ENCODE results near the gene PLPP3. TPM values are rescaled to one million over a fixed set of nuclear protein-coding genes. Genes with fewer than 3 reads are reported as not detected.
A peak's percentile ranks its signal among the peaks of the same experiment; 100 is the strongest.

The PLPP3 gene
- total and polyA plus RNA-seq, 9 of the 15 experiments (the other 6 are each of a cell fraction or from before 2014, with no cell fraction given) = 0.07 to 0.54 (median 0.20) TPM

DNA sequence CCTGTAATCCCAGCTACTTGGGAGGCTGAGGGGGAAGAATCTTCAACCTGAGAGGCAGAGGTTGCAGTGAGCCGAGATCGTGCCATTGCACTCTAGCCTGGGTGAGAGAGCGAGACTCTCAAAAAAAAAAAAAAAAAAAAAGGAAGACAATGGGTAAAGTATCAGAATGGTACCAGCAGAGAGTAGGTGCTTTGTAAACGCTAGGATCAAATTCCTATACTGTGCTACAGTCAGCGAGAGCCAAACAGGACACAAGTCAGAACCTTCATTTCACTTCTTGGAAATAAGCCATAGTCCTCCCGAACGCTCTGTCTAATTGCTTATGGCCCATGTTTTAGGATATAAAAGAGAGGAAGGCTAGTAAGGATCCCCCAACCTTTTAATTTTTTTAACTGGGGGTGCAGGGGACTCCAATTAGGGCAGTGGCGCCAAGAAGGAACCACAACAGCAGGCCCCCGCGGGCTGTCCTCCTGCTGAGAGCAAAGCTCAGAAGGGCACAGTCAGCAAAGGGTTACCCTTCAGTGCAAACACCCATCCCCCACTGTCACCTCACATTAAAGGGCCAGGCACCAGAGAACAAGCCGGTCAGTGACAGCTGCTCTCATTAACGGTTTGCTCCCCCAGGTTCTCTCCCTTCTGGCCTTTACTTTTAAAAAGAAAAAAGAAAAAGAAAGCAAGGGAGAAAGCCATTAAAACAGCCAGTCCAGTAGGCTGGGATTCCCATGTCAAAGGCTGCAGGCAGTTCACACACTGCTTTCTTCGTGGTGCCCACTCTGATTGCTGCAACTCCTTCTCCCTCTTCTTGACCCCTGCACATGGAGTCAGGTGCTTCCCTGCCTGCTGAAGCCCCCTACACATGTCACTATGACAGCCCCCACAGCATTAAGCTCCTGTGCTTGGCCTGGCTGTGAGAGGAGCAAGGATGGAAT, 69.4 kb downstream of the PLPP3 start (continued):
- TF ChIP-seq, protein P1, sequence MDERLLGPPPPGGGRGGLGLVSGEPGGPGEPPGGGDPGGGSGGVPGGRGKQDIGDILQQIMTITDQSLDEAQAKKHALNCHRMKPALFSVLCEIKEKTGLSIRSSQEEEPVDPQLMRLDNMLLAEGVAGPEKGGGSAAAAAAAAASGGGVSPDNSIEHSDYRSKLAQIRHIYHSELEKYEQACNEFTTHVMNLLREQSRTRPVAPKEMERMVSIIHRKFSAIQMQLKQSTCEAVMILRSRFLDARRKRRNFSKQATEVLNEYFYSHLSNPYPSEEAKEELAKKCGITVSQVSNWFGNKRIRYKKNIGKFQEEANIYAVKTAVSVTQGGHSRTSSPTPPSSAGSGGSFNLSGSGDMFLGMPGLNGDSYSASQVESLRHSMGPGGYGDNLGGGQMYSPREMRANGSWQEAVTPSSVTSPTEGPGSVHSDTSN (CRISPR knock-in tag; IDR thresholded peaks at IDR 0.05; ENCODE audit: low read depth) = no peak
- TF ChIP-seq, protein P1 (tag; conservative IDR thresholded peaks at IDR 0.05; ENCODE audit: low read depth) = 0 out of 2 replicates have a peak, but pooled peaks have one; percentile 25
- peak; percentile 12 for TF ChIP-seq MEIS2 (IDR thresholded peaks at IDR 0.05; ENCODE audit: partially characterized antibody)
- TF ChIP-seq, protein P2, sequence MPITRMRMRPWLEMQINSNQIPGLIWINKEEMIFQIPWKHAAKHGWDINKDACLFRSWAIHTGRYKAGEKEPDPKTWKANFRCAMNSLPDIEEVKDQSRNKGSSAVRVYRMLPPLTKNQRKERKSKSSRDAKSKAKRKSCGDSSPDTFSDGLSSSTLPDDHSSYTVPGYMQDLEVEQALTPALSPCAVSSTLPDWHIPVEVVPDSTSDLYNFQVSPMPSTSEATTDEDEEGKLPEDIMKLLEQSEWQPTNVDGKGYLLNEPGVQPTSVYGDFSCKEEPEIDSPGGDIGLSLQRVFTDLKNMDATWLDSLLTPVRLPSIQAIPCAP (CRISPR knock-in tag; IDR thresholded peaks at IDR 0.05; ENCODE audit: borderline replicate concordance) = no peak
- TF ChIP-seq, protein P3, sequence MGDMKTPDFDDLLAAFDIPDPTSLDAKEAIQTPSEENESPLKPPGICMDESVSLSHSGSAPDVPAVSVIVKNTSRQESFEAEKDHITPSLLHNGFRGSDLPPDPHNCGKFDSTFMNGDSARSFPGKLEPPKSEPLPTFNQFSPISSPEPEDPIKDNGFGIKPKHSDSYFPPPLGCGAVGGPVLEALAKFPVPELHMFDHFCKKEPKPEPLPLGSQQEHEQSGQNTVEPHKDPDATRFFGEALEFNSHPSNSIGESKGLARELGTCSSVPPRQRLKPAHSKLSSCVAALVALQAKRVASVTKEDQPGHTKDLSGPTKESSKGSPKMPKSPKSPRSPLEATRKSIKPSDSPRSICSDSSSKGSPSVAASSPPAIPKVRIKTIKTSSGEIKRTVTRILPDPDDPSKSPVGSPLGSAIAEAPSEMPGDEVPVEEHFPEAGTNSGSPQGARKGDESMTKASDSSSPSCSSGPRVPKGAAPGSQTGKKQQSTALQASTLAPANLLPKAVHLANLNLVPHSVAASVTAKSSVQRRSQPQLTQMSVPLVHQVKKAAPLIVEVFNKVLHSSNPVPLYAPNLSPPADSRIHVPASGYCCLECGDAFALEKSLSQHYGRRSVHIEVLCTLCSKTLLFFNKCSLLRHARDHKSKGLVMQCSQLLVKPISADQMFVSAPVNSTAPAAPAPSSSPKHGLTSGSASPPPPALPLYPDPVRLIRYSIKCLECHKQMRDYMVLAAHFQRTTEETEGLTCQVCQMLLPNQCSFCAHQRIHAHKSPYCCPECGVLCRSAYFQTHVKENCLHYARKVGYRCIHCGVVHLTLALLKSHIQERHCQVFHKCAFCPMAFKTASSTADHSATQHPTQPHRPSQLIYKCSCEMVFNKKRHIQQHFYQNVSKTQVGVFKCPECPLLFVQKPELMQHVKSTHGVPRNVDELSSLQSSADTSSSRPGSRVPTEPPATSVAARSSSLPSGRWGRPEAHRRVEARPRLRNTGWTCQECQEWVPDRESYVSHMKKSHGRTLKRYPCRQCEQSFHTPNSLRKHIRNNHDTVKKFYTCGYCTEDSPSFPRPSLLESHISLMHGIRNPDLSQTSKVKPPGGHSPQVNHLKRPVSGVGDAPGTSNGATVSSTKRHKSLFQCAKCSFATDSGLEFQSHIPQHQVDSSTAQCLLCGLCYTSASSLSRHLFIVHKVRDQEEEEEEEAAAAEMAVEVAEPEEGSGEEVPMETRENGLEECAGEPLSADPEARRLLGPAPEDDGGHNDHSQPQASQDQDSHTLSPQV (IDR thresholded peaks at IDR 0.05) = peak; percentile 43
- TF ChIP-seq, protein P4, sequence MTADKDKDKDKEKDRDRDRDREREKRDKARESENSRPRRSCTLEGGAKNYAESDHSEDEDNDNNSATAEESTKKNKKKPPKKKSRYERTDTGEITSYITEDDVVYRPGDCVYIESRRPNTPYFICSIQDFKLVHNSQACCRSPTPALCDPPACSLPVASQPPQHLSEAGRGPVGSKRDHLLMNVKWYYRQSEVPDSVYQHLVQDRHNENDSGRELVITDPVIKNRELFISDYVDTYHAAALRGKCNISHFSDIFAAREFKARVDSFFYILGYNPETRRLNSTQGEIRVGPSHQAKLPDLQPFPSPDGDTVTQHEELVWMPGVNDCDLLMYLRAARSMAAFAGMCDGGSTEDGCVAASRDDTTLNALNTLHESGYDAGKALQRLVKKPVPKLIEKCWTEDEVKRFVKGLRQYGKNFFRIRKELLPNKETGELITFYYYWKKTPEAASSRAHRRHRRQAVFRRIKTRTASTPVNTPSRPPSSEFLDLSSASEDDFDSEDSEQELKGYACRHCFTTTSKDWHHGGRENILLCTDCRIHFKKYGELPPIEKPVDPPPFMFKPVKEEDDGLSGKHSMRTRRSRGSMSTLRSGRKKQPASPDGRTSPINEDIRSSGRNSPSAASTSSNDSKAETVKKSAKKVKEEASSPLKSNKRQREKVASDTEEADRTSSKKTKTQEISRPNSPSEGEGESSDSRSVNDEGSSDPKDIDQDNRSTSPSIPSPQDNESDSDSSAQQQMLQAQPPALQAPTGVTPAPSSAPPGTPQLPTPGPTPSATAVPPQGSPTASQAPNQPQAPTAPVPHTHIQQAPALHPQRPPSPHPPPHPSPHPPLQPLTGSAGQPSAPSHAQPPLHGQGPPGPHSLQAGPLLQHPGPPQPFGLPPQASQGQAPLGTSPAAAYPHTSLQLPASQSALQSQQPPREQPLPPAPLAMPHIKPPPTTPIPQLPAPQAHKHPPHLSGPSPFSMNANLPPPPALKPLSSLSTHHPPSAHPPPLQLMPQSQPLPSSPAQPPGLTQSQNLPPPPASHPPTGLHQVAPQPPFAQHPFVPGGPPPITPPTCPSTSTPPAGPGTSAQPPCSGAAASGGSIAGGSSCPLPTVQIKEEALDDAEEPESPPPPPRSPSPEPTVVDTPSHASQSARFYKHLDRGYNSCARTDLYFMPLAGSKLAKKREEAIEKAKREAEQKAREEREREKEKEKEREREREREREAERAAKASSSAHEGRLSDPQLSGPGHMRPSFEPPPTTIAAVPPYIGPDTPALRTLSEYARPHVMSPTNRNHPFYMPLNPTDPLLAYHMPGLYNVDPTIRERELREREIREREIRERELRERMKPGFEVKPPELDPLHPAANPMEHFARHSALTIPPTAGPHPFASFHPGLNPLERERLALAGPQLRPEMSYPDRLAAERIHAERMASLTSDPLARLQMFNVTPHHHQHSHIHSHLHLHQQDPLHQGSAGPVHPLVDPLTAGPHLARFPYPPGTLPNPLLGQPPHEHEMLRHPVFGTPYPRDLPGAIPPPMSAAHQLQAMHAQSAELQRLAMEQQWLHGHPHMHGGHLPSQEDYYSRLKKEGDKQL (CRISPR knock-in tag; IDR thresholded peaks at IDR 0.05; ENCODE audit: borderline replicate concordance) = no peak
